IPS-18a (cell line): ENCODE measurements around the gene SFT2D1.
"Not testable (repeated sequence)": the region's sequence is repeated elsewhere in the genome, so short reads cannot be mapped to it uniquely, and the experiment has no call there.

ENCODE experiments used
- H3K27ac ChIP-seq: one replicate; pipeline ENCODE4 v1.5.1; 2013; ENCODE audit warnings: low read length
- H3K27me3 ChIP-seq: one replicate; pipeline ENCODE4 v1.6.1; 2013; ENCODE audit warnings: mild to moderate bottlenecking, low read length; ENCODE audit not compliant: control insufficient read depth, insufficient read depth
- H3K36me3 ChIP-seq: one replicate; pipeline ENCODE4 v1.6.1; 2013; ENCODE audit warnings: low read depth, low read length; ENCODE audit not compliant: control insufficient read depth
- H3K4me1 ChIP-seq: one replicate; pipeline ENCODE4 v1.6.1; 2013; ENCODE audit warnings: low read depth, low read length; ENCODE audit not compliant: control insufficient read depth
- H3K4me3 ChIP-seq: one replicate; pipeline ENCODE4 v1.5.1; 2013; ENCODE audit warnings: low read length
- H3K9ac ChIP-seq: one replicate; pipeline ENCODE4 v1.6.1; 2013; ENCODE audit warnings: mild to moderate bottlenecking, low read length, moderate library complexity
- H3K9me3 ChIP-seq: one replicate; pipeline ENCODE4 v1.6.1; 2013; ENCODE audit warnings: low read depth, low read length; ENCODE audit not compliant: control insufficient read depth

SFT2D1 gene

GRCh38 chr6:166381381-166381732 lies 39.0 kb upstream of the SFT2D1 start:
- Histone ChIP-seq H3K36me3 (no peaks in the 10 kb centered on the region), H3K4me3 (peak overlapping the region; percentile 72), H3K9ac (peak overlapping the region; percentile 39), H3K27me3 (peaks cover 3% of the 10 kb centered on the region), H3K9me3 (no peaks in the 10 kb centered on the region), H3K4me1 (peaks cover 5% of the 10 kb centered on the region), H3K27ac (no peak overlapping the region)

DNA sequence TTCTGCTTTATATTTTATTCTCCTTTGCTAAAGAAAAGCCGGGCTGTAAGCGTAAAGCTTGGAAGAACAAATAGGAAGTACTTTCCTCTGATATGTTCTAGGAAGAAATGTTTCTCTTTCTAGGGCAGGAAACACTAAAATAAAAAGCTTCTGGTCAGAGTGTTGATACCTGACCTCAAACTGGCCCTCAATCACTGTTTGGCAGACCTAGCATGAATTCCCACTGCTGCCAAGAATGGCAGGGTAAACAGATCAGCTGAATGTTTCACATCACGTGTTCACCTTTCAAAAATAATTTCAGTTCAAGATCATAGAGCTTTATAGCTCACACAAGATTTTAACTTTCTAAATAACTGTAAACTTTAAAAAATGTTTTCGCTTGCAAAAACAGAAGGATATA lies 37.5 kb upstream of the SFT2D1 start:
- no peak overlapping the region for H3K4me3 ChIP-seq
- peaks cover 9% of the 10 kb centered on the region for H3K4me1 ChIP-seq
- H3K9ac ChIP-seq, result no peak overlapping the region
- no peaks in the 10 kb centered on the region for H3K36me3 ChIP-seq
- H3K9me3 ChIP-seq, result no peaks in the 10 kb centered on the region
- no peak overlapping the region for H3K27ac ChIP-seq
- peaks cover 3% of the 10 kb centered on the region for H3K27me3 ChIP-seq

DNA sequence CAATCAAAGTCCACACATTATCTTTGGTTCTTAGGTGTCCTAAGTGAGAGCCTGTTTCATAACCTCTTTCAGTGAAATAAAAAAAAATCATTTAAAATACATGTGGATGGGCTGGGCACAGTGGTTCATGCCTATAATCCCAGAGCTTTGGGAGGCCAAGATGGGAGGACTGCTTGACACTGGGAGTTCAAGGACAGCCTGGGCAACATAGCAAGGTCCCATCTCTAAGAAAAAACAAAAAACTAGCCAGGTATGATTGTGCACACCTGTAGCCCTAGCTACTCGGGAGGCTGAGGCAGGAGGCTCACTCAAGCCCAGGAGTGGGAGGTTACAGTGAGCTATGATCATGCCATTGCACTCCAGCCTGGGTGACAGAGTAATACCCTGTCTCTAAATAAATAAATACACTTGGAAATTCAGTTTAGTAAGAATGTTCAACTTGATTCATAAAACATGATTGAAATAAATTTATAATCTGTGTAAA lies 36.8 kb upstream of the SFT2D1 start:
- Histone ChIP-seq H3K9ac (no peak overlapping the region), H3K4me1 (peaks cover 9% of the 10 kb centered on the region), H3K4me3 (no peak overlapping the region), H3K27me3 (peaks cover 3% of the 10 kb centered on the region), H3K27ac (no peak overlapping the region), H3K36me3 (no peaks in the 10 kb centered on the region), H3K9me3 (no peaks in the 10 kb centered on the region)

DNA sequence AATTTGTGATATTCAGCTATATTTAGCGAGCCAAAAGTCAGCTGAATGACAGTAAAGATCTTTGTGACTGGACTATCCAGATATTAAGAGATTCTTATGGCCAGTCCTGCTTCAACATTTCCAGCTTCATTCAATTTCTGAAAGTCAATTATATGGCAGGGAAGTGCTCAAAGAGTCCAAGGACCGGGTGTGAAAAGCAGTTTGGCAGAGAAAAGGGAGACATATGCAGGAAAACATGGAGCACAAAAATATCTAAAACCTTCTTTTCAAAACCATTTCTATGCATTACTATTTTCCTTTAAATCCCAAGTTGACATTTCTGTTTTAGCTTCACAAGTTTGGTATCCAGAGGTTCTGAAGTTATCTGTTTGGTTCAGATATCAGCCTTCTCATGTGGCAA lies 35.4 kb upstream of the SFT2D1 start:
- H3K4me3 ChIP-seq, result no peak overlapping the region
- no peak overlapping the region for H3K9ac ChIP-seq
- H3K27me3 ChIP-seq, result peaks cover 3% of the 10 kb centered on the region
- no peaks in the 10 kb centered on the region for H3K9me3 ChIP-seq
- peaks cover 9% of the 10 kb centered on the region for H3K4me1 ChIP-seq
- H3K27ac ChIP-seq, result no peak overlapping the region
- H3K36me3 ChIP-seq, result no peaks in the 10 kb centered on the region

- Histone ChIP-seq H3K27ac (no peak overlapping the region), H3K4me3 (no peak overlapping the region), H3K36me3 (no peaks in the 10 kb centered on the region), H3K4me1 (peaks cover 4% of the 10 kb centered on the region), H3K27me3 (no peaks in the 10 kb centered on the region), H3K9ac (no peak overlapping the region), H3K9me3 (no peaks in the 10 kb centered on the region)
Measured at GRCh38 chr6:166375013-166375412, 32.7 kb upstream of the SFT2D1 start.

DNA sequence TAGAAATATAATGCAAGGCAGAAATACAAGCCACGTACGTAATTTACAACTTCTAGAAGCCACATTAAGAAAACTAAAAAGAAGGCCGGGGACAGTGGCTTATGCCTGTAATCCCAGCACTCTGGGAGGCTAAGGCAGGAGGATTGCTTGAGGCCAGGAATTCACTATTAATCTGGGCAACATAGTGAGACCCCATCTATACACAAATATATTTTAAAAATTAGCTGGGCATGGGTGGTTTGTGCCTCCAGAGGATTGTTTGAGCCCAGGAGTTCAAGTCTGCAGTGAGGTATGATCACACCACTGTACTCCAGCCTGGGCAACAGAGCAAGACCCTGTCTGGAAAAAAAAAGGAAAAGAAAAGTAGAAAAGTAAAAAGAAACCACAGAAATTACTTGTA lies 28.1 kb upstream of the SFT2D1 start:
- H3K27ac ChIP-seq, result no peak overlapping the region
- no peaks in the 10 kb centered on the region for H3K9me3 ChIP-seq
- H3K27me3 ChIP-seq, result no peaks in the 10 kb centered on the region
- no peak overlapping the region for H3K4me3 ChIP-seq
- H3K4me1 ChIP-seq, result peaks cover 22% of the 10 kb centered on the region
- no peak overlapping the region for H3K9ac ChIP-seq
- H3K36me3 ChIP-seq, result no peaks in the 10 kb centered on the region

- no peak overlapping the region for H3K9ac ChIP-seq
- no peaks in the 10 kb centered on the region for H3K9me3 ChIP-seq
- H3K36me3 ChIP-seq, result no peaks in the 10 kb centered on the region
- no peak overlapping the region for H3K4me3 ChIP-seq
- H3K4me1 ChIP-seq, result peaks cover 22% of the 10 kb centered on the region
- H3K27ac ChIP-seq, result no peak overlapping the region
- H3K27me3 ChIP-seq, result no peaks in the 10 kb centered on the region
Measured at GRCh38 chr6:166369782-166370181, 27.4 kb upstream of the SFT2D1 start.

DNA sequence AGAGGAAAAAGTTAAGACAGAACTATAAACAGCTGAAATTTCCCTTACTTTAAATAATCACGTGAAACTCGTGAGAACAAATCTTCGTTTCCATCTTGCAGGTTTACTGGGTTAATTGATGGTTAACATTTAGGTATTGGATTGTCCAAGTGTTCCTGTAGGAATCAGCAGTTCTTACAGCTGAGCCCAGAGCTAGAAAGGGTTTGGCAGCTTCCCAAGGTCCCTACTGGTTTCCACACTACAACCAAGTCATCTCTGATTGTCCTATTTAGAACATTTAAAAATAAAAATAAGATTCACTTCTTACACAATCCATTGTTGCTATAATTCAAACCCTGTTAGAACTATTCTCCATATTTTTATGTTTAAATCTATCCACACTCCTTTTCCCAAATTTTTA lies 24.6 kb upstream of the SFT2D1 start:
- Histone ChIP-seq H3K9me3 (no peaks in the 10 kb centered on the region), H3K4me3 (no peak overlapping the region), H3K27me3 (no peaks in the 10 kb centered on the region), H3K36me3 (no peaks in the 10 kb centered on the region), H3K4me1 (peaks cover 28% of the 10 kb centered on the region), H3K27ac (peak overlapping the region; percentile 5), H3K9ac (no peak overlapping the region)

- Histone ChIP-seq H3K27ac (peak overlapping the region; percentile 80), H3K27me3 (no peaks in the 10 kb centered on the region), H3K4me3 (peak overlapping the region; percentile 39), H3K9me3 (no peaks in the 10 kb centered on the region), H3K4me1 (peaks cover 28% of the 10 kb centered on the region), H3K9ac (peak overlapping the region; percentile 52), H3K36me3 (no peaks in the 10 kb centered on the region)
Measured at GRCh38 chr6:166365806-166366205, 23.5 kb upstream of the SFT2D1 start.

GRCh38 chr6:166365221-166365620 lies 22.9 kb upstream of the SFT2D1 start:
- H3K27ac ChIP-seq, result peak overlapping the region; percentile 80
- H3K9ac ChIP-seq, result peak overlapping the region; percentile 52
- H3K4me3 ChIP-seq, result peak overlapping the region; percentile 39
- H3K27me3 ChIP-seq, result no peaks in the 10 kb centered on the region
- H3K9me3 ChIP-seq, result no peaks in the 10 kb centered on the region
- no peaks in the 10 kb centered on the region for H3K36me3 ChIP-seq
- peaks cover 34% of the 10 kb centered on the region for H3K4me1 ChIP-seq

- no peak overlapping the region for H3K9ac ChIP-seq
- H3K4me1 ChIP-seq, result peaks cover 31% of the 10 kb centered on the region
- peak overlapping the region; percentile 80 for H3K27ac ChIP-seq
- H3K9me3 ChIP-seq, result no peaks in the 10 kb centered on the region
- no peaks in the 10 kb centered on the region for H3K36me3 ChIP-seq
- no peak overlapping the region for H3K4me3 ChIP-seq
- H3K27me3 ChIP-seq, result no peaks in the 10 kb centered on the region
Measured at GRCh38 chr6:166364456-166364855, 22.1 kb upstream of the SFT2D1 start.

GRCh38 chr6:166362427-166362826 lies 20.1 kb upstream of the SFT2D1 start:
- H3K4me3 ChIP-seq, H3K27ac ChIP-seq, H3K27me3 ChIP-seq: not testable (repeated sequence)

More at GRCh38 chr6:166362427-166362826, 20.1 kb upstream of the SFT2D1 start:
- not testable (repeated sequence) for H3K36me3 ChIP-seq, H3K9ac ChIP-seq, H3K9me3 ChIP-seq
- peaks cover 31% of the 10 kb centered on the region for H3K4me1 ChIP-seq
